Fibroblast of skin of left quadriceps (primary cell): ENCODE results near the gene ARHGAP15.
A peak's percentile ranks its signal among the peaks of the same experiment; 100 is the strongest.

ENCODE experiments used
- DNase-seq, 2 experiments: peaks; one replicate each; pipeline ENCODE4 v3.0.0-alpha.2; 2013; ENCODE audit warnings: low read depth in 2 of 2

The ARHGAP15 gene

DNA sequence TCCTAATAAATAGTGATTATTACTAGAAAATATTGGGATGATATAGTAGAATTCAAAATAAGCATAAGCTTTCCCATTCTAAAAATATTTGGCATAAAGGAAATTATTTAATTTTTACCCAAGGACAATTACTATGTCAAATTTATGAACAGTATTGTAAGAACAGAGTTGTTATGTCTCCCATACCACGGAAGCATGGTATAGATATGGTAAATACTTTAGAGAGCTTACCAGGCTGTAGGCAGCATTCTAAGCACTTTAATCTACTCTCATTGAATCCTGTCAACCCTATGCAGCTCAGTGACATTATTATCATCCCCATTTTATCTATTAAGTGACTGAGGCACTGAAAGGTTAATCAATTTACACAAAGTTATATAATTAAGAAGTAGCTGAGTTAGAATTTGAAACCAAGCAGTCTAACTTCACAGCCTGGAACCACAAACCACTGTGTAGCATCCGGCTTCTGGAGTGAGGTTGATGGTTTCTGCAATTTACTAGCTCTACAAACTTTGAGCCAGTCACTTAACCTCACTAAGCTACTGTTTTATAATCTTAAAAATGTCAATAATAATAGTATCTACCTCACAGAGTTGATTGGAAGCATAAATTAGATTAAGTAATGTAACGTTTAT, 323.7 kb downstream of the ARHGAP15 start:
- DNase-seq, result no peak

DNA sequence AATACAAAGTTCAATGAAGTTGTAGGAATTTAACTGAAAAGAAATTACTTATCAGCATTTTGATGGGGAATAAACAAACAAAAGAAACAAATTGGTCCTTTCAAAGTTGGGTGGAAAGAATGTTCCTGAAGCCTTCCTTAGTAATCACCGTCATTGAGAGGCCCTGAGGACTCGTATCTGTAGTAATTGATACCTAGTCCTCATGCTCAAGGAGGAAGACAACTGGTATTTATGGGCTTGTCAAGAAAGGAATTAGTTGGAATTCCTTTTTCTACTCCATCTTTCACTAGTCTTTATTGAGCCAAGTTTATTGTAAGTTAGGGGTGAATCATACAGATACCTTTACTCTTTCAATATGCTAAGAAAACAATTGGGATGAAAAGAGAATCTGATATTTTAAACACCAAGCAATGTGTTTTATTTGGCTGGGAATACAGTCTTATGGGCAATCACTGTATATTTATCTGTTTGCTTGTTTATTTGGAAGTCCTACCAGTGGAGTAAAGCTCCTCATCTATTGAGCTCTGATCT, 324.8 kb downstream of the ARHGAP15 start:
- no peak for DNase-seq

DNA sequence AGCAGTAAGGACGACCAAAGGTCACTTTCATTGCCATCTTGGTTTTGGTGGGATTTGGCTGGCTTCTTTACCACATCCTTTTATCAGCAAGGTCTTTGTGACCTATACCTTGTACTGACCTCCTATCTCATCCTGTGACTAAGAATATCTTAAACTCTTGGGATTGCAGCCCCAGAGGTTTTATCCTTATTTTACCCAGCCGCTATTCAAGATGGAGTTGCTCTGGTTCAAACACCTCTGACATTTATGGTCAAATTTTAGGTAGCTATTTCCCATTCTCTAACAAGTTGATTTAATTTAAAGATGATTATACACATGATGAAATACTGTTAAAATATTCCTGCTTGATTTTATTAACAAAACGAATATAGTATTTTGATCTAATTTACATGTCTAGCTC, 326.1 kb downstream of the ARHGAP15 start:
- DNase-seq, result no peak

DNA sequence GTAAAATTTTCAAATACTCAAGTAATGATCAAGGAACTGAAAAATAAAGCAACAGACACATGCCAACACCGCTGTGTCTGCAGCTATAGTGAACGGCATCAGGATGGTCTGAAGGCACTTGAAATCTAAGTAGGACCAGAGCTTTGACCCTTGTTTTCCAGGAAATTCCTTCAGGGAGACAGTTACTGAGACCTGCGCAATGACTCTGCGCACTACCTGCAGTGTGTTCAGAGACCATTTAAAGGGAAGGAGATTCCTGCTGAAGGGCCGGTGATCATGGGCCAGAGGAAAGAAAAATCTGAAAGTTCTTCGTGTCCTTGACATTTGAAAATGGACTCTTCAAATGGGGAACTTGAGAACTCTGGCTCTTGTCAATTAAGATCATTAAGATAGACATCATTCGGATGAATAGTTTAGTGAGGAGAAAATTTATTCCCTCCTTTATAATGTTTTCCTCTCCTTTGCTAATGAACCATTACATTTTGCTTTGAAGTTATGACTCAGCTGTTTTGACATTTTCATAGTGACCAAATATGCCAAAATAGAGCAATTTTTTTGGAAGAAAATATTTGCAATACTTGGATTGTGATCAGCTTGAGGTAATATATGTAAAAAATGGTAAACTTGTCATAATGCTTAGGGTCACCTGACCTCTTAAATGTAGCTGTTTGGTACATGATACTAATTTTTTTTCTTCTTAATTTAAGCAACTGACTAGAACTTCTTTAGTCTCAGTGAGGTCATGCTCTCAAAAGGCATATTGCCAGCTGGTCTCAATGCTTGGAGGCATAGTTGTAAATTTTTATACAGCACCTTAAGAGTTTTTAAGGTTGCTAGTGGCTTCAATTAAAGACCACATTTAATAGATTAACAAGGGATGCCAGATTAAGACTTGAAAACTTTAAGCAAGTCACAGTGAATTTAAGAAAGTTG, 329.3 kb downstream of the ARHGAP15 start:
- no peak for DNase-seq

DNA sequence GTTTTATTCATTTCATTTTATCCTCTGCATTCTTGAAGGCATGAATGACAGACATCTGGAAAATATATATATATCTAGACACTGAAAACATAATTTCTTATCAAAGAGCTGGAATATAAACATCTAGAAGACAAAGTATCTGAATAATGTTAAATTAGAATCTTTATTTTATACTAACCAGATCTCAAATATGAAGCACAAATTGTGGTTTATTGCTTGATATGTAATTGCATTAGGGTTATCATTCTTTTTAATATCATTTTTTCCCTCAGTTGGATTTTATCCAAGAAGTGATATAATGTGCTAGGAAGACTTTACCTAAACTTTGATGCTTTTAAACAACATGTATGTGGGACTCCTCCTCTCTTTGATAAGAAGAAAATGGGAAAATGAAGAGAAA, 331.2 kb downstream of the ARHGAP15 start:
- no peak for DNase-seq

DNA sequence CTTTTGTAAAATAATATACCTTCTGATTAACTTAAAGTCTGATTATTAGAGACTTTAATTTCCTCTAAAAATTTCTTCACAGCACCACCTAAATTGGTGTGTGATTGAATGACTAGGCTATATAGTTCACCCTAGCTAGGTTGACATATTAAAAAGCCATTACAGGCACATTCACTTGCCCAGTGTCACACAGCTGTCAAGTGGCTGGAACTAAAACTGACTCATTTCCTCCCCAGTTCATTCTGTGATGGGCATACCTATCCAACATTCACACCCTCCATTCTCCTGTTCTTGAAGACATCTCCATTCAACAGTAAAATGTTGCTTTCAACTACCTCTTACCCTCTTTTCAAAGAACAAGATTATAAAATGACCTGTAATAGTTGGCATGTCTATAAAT, 334.5 kb downstream of the ARHGAP15 start:
- DNase-seq, result no peak

DNA sequence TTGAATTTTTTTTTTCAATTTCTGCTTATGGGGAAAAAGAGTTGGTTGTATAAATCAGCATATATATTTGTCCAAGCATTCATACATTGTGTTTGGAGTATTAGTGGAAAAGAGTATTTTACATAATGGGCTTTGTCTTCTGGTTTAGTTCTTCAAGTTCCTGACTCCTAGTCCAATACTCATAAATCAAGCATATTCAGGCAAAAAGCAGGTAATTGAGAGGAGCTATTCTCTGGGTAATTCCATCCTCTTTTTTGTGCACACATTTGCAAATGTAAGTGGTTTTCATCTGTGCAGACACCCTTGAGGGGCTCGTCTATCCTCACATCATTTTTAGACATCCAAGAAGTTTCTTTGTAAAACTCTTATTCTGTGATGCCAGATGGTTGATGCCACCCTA, 337.2 kb downstream of the ARHGAP15 start:
- no peak for DNase-seq

DNA sequence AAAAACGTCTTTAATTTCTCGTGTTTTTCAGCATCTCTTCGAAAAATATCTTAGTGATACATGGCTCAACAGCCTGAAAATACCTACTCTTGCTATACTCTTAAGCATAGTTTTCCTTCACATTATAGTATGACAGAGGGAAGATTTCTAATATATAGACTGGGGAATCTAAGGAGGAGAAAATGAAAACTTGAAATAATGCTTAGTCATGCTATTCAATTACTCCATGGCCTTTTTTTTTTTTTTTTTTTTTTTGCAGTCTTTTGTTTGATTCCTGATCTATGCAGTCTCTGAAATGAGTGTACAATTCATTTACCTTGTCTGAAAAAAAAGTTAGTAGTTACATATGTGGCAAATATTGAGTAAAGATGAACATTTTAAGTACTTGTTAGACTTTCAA, 337.8 kb downstream of the ARHGAP15 start:
- no peak for DNase-seq

DNA sequence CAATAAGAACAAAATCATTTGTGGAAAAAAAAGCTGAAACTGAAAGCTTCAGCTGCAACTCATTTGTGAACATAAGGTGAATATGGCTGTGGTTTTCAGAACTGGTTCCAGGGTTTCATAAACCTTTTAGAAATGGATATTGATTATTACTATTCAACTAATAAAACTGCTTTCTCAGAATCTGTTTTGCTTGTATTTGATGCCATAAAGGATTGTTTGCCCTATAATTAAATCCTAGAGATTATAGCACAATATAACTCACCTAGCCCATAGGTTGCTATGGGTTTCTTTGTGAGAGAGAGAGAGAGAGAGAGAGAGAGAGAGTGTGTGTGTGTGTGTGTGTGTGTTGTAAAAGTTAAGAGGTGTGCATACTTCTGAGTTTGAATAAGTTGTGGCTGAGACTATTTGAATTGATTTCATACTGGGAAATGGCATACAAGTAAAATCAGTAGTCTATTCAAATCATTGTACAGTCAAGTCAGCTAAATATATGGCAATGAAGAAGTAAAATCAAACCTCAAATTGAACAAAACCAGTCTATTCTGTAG, 339.2 kb downstream of the ARHGAP15 start:
- DNase-seq, result no peak

DNA sequence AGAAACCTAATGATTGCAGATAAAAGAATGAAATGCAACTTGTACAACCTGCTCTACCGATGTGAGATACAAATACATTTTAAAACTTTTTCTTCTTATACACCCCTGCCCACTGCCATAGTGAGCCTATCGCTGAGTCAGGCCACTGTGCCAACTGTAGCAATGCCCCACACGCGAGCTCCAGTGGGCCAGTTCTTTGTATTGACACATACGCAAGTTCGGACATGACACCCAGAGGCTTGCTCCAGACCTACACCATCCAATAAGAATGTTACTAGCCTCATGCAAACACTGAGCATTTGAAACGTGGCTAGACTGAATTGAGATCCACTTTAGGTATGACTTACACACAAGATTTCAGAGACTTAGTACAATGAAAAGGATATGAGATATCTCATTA, 340.1 kb downstream of the ARHGAP15 start:
- no peak for DNase-seq

DNA sequence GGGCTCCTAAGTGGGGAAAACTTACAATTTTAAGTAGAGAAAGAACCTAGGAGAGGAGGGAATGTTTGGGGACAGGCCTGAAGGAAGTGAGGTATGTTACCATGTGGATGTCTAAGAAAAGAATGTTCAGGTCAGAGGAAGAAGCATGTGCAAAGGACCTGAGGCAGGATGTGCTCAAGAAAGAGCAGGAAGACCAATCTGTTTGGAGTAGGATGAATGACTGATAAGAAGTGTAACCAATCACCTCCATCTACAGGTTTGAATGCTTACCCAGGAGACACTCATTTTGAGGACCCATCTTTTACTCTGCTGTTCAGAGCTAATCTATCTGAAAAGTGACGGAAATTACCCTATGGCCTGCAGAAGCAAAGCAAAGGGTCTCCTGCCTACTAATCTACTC, 342.3 kb downstream of the ARHGAP15 start:
- DNase-seq, result no peak

DNA sequence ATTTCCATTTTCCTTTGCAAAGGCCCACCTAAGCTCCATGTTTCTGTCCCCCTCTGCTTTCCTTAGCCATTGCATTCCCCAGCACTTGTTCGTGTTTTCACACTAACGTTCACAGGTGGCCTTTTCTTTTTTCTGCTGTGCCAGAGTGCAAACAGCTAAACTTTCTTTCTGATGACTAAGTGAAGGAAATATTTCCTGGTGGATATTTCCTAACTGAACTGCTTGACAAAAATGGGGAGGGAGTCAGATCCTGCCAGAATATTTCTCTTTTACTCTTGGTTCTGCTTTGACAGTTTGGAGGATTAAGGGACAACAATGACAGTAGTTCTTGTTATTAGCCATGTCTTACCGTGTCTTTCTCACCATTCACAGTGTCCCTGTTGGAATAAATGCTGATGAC, 344.0 kb downstream of the ARHGAP15 start:
- DNase-seq, result peak; percentile 45 to 49

DNA sequence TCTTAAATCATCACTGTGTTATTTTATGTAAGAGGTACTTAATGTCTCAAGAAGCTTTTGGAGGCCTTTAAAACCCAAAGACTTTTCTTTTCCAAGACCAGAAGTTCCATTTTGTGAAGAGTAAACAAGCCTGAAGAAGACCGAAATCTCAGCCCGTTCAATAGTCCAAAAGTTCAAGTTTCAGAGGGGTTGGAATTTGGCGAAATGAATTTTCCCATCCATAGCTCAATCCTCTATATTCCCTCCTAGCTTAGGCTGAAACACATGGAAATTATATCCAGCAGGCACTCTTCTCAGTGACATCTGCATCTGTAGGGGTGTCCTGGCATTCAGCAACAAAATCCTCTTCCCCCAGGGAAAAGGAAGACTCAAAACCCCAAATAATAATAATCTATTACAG, 344.6 kb downstream of the ARHGAP15 start:
- DNase-seq, result no peak

DNA sequence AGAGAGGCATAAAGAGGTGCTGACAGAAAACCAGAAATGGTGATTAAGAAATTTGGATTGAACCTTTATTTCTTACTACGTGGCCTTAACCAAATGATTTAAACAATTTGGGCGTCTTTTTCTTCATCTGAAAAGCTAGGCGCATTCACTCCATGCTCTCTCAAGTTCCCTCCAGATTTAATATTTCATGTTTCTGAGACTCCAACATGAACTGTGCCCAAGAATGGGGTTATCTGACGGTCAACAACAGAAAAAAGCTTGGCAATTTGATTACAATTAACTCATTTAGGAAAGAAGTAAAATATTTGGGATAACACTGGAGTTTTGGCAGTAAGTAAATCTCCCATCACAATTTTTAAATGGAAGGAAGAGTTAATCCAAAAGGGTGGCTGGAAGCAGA, 345.4 kb downstream of the ARHGAP15 start:
- DNase-seq, result no peak

DNA sequence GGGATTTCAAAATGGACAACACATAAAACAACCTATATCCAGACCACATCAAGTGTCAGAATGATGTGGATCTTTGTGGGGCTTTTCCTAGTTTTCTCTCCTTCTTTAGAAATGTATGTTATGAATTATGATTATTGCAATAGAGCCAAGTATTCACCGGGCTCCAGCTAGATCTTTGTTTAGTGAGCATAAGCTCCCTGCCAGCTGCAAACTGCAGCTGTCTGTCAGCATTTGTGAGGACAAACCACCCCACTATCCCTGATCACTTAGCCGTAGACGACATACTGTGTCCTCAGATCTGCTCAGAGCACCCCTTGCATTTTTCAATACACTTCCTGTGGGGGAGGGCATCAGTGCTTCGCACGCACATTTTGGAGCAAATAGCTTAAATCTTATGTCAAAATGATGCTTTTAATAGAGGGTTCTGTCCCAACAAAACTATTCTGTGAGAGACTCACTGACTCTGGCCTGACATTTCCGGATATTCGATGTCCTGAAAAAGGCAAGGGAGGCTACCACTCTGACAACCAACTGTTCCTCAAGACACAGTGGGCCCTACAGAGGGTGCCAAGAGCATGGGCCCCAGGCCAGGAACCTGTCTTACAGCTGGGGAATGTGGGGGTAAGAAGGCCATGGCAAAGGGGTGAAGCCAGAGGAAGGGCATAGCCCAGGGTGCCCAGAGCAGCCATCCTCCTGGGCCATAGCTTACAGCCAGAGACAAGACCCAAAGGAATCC, 346.0 kb downstream of the ARHGAP15 start:
- no peak for DNase-seq

DNA sequence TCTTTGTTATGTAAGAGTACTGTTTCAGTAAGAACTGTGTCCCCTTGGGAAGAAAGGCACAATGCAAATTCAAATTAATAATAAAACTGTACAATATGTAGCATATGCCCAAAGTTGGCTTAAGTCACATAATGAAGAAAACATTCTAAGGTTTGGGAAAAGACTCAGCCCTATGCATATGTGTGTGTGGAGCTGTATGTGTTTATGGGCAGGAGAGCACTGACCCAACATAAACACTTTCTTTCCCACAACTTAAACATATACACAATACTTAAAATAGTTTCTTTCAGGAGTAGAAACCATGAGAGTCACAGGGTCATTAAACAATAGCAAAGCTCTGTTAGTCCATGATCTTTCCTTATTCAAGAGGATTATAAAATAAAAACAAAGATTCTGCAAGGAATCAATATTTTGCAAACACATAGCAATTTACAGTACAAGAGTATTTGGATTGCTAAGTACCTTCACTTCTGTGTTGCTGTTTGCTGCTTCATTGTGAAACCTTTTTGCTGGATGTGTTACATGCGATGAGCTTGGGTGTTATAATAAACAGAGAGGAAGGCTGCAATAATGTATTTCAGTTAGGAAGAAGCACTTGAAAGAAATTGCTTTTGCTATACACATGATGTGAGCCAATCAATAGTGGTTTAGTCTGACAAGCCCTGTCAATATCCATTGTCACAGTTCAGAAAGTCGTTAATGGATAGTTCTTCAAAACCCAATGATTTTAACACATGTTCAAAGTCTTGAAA, 347.3 kb downstream of the ARHGAP15 start:
- no peak for DNase-seq

DNA sequence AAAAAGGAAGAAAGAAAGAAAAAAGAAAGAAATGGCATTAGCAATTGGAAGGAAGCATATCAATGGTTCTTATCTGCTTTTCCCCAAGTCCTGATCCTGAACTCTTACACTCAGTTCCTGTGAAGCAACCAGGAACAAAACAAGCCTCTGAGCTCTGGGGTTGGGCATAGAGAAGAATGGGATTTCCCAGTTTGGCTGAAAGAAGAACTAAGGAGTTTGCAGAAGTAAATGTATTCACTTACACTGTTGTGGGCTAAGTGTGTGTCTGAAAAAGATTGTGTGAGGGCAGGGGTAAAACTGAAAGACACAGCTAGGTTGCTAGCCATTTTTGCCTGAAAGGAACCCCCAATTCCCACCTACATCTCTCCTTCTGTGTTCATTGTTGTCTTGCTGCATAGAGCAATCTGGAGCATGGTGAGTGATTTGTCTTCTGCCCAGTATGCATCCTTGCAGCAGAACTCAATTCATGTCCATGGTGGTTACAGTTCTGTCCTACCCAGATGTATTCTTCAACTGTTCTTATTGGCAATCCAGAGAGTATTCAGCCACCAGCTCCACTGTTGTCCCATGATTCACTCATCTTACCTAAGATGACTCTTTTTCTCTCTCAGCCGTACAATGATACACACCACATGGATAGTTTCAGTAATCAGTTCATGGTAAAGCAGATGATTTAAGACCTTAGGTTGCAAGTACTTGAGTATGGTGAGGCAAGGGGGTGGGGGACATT, 348.7 kb downstream of the ARHGAP15 start:
- DNase-seq, result no peak

DNA sequence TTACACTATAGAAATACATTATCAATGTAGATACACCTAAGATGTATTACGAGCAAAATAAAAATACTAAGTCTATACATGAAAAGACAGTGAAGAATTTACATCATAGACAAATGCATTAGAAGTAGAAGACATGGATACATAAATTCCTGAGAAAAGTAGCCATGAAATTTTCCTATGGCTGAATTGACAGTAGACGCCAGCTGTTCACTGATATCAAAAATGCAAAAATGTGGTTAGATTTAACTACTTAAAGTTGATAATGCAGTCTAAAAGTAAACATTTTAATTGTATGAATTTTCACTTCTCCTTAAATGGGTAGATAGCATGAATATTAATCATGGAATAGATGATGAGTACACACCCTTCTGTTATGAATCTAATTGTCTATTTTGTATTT, 350.9 kb downstream of the ARHGAP15 start:
- DNase-seq, result no peak

DNA sequence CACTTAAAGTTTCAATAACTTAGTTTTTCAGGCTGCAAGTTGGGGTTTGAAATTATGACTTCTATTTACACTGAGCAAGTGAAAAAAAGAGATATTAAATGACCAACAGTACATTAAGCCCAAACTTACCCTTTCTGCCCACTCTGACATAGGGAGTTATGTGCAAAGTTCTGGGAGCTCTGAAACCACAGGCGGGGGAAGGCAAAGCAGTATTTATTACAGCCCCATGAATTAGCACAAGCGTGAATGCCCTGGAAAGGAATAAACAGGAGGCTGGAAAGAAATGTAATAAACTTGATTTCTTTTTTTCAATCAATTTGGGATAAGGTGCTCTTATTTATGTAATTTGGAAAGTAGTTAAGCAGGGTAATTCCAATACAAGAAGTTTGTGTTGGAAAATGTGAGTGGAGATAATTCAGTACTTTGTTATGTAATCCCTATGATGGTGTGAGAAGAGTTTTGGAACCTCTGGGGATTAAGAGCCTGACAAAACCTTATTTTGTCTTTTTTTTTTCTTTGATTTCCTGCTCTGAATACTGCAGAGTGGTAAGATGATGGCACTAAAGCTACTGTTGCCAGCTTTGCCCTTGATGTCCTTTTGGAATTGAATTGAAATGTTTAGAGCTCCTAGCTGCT, 351.5 kb downstream of the ARHGAP15 start:
- DNase-seq, result no peak

DNA sequence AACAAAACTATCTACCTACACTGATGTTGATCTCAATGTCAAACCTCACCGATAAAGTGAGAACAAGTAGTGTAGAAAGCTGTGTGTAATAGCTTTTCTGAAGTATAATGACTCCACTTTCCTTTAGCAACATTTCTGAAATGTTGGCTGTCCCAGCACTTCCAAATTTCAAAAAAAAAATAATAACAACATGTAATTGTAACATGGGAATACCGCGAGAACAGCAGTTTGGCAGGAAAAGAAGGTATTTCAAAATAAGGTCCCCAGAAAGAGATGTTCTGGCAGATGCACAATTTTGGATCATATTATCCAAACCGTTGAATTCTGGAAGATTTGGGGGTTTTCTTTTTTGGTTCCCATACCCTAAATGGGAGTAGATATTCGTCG, 352.0 kb downstream of the ARHGAP15 start:
- no peak for DNase-seq
